NCI-H446 treated with DMSO at 0.1 percent for 48 hours (cell line): ENCODE measurements around the gene ARF1.

Experiments used
- DNase-seq: peaks from one replicate; lab custom pipeline; 2025; lab: John Stamatoyannopoulos, UW

The ARF1 gene

DNA sequence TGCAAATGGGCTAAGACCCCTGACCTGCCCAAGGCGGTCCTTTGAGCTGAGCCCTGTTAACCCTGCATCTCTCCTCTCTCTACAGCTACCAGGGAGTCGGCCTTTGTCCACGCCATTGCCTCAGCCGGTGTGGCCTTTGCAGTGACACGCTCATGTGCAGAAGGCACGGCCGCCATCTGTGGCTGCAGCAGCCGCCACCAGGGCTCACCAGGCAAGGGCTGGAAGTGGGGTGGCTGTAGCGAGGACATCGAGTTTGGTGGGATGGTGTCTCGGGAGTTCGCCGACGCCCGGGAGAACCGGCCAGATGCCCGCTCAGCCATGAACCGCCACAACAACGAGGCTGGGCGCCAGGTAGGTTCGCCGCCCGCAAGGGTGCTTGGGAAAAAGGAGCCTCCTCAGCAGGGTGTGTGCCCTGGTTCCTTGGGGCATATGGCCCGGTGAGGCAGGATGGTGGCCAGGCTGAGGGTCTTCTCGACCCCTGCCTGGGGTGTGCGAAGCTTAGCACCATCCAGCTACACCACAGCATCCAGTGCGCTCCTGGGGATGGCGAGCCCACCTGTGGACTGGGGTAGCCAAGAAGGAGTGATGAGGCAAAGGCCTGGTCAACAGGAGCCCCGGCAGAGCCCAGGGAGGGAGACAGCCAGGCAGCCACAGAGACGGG, 31.8 kb upstream of the ARF1 start:
- no peak for DNase-seq

DNA sequence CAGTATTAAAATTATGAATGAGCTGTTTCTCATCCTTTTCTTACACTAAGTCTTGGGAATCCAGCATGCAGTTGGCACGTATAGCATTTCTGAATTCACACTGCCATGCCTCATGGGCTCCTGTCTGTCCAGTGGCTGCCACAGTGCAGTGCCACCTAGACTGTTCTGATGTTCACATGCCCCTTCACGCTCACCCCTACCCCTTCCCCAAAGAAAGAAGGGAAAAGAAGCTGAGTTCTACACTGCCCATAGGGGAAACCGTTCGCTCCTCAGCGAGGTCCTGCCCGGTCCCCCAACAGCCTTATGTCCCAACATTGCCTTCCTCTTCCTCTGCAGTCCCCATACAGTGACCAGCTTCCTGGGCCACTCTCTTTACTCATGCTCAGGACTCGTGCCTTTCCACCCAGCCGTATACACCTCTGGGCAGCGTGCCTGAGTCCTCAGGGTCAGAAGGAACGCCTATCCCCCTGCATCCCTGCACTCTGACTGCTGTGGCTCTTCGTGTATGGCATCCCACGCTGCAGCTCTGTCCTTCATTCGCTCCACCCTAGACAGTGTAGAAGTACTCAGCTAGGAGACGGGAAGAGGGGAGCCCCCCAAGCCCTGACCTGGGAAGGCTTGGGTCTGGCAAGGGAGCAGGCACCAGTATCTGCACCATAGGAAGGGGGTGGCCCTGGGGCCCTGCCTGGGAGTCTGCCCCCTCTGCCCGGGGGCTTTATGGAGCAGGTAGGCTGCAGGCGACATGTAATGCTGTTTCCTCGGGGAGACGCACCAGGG, 24.1 kb upstream of the ARF1 start:
- no peak for DNase-seq

GRCh38 chr1:228058949-228059633, 23.4 kb upstream of the ARF1 start:
- no peak for DNase-seq

DNA sequence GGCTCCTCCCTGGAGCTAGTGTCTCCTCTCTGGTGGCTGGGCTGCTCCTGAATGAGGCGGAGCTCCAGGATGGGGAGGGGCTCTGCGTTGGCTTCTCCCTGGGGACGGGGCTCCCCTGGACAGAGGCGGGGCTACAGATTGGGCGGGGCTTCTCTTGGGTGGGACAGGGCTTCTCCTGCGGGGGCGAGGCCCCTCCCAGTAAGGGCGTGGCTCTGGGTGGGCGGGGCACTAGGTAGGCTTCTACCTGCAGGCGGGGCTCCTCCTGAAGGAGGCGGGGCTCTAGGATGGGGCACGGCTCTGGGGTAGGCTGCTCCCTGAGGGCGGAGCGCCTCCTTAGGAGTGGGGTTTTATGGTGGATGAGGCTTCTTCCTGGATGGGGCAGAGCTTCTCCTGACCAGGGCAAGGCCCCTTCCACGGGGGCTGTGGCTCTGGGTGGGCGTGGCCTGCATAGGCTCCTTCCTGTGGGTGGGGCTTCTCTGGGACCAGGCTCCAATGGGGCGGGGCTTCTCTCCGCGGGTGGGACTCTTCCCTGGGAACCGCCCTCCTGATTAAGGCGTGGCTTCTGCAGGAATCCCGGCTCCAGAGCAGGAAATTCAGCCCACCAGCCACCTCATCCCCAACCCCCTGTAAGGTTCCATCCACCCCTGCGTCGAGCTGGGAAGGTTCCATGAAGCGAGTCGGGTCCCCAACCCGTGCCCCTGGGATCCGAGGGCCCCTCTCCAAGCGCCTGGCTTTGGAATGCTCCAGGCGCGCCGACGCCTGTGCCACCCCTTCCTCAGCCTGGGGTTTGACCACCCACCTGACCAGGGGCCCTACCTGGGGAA, 22.7 kb upstream of the ARF1 start:
- no peak for DNase-seq

DNA sequence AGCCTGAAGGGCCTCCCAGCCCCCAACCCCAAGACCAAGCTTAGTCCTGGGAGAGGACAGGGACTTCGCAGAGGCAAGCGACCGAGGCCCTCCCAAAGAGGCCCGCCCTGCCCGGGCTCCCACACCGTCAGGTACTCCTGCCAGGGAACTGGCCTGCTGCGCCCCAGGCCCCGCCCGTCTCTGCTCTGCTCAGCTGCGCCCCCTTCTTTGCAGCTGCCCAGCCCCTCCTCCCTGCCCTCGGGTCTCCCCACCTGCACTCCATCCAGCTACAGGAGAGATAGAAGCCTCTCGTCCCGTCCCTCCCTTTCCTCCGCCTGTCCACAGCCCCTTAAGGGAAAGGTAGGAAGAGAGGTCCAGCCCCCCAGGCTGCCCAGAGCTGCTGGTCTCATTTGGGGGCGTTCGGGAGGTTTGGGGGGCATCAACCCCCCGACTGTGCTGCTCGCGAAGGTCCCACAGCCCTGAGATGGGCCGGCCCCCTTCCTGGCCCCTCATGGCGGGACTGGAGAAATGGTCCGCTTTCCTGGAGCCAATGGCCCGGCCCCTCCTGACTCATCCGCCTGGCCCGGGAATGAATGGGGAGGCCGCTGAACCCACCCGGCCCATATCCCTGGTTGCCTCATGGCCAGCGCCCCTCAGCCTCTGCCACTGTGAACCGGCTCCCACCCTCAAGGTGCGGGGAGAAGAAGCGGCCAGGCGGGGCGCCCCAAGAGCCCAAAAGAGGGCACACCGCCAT, 21.9 kb upstream of the ARF1 start:
- no peak for DNase-seq

- no peak for DNase-seq
These were observed 21.0 kb upstream of the ARF1 start for GRCh38 chr1:228061411-228062084.

GRCh38 chr1:228062085-228062791, 20.3 kb upstream of the ARF1 start:
- no peak for DNase-seq

GRCh38 chr1:228062812-228063211, 19.7 kb upstream of the ARF1 start:
- DNase-seq = no peak

- no peak for DNase-seq
These were observed 19.0 kb upstream of the ARF1 start for GRCh38 chr1:228063251-228064191.

- DNase-seq = no peak
These were observed 18.2 kb upstream of the ARF1 start for GRCh38 chr1:228064296-228064695.

GRCh38 chr1:228064741-228065542, 17.6 kb upstream of the ARF1 start:
- DNase-seq = no peak

DNA sequence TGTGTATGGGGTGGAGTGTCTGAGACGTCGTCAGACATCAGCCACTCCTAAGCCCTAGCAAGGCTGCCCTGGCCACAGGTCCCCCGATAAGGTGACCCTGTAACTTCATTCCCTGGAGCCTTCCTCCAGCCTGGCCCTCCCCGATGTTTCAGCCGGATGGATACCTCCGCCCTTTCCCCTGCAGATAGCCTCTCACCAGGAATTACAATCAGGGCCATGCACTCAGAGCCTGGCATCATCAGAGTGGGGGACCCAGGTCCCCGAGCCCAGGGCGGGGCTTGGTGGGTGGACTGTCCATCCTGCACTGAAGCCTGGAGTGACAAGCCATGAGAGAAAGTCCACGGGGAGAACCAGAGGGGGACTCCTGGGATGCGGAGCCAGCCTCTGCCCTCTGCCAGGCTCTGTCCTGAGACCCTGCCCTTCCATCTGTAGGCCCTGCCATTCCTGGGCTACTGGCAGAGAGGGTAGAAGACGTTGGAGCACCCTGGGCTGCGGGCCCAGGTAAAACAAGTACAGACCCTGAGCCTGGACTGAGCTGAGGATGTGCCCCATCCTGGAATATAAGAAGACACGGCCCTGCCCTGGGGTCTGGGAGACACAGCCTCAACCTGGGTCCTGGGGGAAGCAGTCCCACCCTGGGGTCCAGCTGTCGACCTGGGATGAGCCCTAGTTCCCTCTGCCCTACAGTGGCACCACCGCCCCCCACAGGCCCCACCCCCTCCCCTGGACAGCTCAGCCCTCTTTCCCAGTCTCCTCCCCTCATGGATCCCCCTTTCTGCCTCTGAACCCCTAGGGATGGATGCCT, 16.8 kb upstream of the ARF1 start:
- DNase-seq = no peak

GRCh38 chr1:228066416-228066815, 16.1 kb upstream of the ARF1 start:
- no peak for DNase-seq

DNA sequence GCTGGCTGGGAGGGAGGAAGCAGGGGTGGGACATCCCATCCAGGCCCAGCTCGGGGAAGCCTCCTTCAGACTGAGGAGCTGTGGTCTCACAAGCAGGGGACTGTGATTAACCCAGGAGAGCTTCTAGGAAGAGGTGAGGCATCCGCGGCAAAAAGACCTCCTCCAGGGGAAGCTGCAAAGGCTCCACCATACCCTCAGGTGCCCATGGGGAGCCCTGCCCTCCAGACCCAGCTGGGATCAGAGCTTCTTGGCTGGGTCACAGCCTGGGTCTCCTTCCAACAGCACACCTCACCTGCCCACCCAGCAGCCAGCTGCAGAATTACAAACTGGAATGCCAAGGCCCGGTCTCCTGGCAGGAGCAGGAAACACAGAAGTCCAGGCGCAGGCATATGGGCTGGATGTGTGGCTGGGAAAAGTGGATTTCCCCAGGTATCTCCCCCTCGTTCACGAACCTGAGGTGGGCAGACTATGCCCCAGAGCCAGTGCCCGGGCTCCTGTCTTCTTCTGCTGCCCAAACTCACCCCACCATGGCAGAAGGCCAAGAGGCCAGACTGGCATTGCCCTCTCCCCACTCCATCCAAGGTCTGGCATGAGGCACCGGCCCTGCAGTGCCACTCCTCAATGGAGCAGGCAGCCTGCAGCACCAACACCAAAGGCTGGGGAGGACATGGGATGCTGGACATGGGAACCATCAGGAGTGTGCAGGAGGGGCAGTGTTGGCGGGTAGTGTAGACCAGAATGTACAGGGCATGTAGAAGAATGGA, 15.4 kb upstream of the ARF1 start:
- no peak for DNase-seq

GRCh38 chr1:228068359-228068758, 14.1 kb upstream of the ARF1 start:
- DNase-seq = no peak

DNA sequence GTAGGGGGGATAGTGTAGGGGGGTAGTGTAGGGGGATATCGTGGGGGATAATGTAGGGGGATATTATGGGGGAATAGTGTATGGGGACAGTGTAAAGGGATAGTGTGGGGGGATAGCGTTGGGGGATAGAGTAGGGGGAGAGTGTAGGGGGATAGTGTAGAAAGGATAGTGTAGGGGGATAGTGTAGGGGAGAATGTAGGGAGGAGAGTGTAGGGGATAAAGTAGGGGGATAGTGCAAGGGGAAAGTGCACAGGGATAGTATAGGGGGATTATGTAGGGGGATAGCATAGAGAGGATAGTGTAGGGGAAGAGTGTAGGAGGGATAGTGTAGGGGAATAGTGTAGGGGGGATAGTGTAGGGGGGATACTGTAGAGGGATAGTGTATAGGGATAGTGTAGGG, 12.3 kb upstream of the ARF1 start:
- no peak for DNase-seq

DNA sequence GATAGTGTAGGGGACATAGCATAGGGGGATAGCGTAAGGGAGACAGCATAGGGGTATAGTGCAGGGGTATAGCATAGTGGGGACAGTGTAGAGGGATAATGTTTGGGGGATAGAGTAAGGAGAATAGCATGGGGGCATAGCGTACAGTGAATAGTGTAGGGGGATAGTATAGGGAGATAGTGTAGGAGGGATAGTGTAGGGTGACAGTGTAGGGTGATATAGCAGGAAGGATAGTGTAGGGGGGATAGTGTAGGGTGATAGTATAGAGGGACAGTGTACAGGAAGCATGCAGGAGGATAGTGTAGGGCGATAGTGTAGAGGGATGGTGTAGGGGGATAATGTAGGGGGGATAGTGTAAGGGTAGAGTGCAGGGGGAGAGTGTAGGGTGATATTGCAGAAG, 11.7 kb upstream of the ARF1 start:
- DNase-seq = no peak
